ENCODE results near the gene GABRB1. TPM values are rescaled to one million over a fixed set of nuclear protein-coding genes. Genes with fewer than 3 reads are reported as not detected.

The GABRB1 gene
- total and polyA plus RNA-seq, 2 experiments from 2014 or later = 2.8 to 5.5 TPM

GRCh38 chr4:47122592-47123291 lies 91.4 kb downstream of the GABRB1 start:
- Histone ChIP-seq H3K4me2 (no peak overlapping the region), H3K36me3 (replicated peaks; ENCODE audit: insufficient read depth, low read depth) (no peaks in the 10 kb centered on the region), H3K27me3 (no peaks in the 10 kb centered on the region), H3K79me2 (no peaks in the 10 kb centered on the region), H4K20me1 (ENCODE audit: insufficient read depth, poor library complexity, severe bottlenecking) (no peaks in the 10 kb centered on the region), H3K4me3 (no peak overlapping the region), H3K9me3 (ENCODE audit: low read depth) (no peaks in the 10 kb centered on the region), H3K4me1 (ENCODE audit: insufficient read depth) (no peaks in the 10 kb centered on the region), H3K27ac (no peak overlapping the region), H3K9me2 (replicated peaks; ENCODE audit: insufficient read depth) (no peaks in the 10 kb centered on the region), H2AFZ (no peak overlapping the region)
- DNase-seq (ENCODE audit: low spot score) = peak; percentile 80
- TF ChIP-seq EZH2phosphoT487 (IDR thresholded peaks at IDR 0.05; ENCODE audit: low read depth, severe bottlenecking, unreplicated experiment) = no peak
- peak; percentile 80 for TF ChIP-seq CTCF (IDR thresholded peaks at IDR 0.05; ENCODE audit: poor library complexity)
- WGBS (ENCODE audit: low lambda C conversion rate, missing lambda C conversion rate) = 3% methylated on average over 4 of the region's 4 CpGs

- H3K79me2 ChIP-seq = no peaks in the 10 kb centered on the region
- no peaks in the 10 kb centered on the region for H3K27me3 ChIP-seq
- no peak for DNase-seq (ENCODE audit: low spot score)
- TF ChIP-seq EZH2 (IDR thresholded peaks at IDR 0.05; ENCODE audit: borderline replicate concordance) = no peak
- TF ChIP-seq EZH2phosphoT487 (IDR thresholded peaks at IDR 0.05; ENCODE audit: low read depth, severe bottlenecking, unreplicated experiment) = no peak
- no peak for TF ChIP-seq CTCF (IDR thresholded peaks at IDR 0.05; ENCODE audit: poor library complexity)
- H3K4me2 ChIP-seq = no peak overlapping the region
- H3K36me3 ChIP-seq (replicated peaks; ENCODE audit: insufficient read depth, low read depth) = no peaks in the 10 kb centered on the region
- no peaks in the 10 kb centered on the region for H4K20me1 ChIP-seq (ENCODE audit: insufficient read depth, poor library complexity, severe bottlenecking)
- H3K4me3 ChIP-seq = no peak overlapping the region
- H3K27ac ChIP-seq = no peak overlapping the region
- no peaks in the 10 kb centered on the region for H3K4me1 ChIP-seq (ENCODE audit: insufficient read depth)
- 88% methylated on average over 1 of the region's 1 CpG for WGBS (ENCODE audit: low lambda C conversion rate, missing lambda C conversion rate)
- H2AFZ ChIP-seq = no peak overlapping the region
- H3K9me2 ChIP-seq (replicated peaks; ENCODE audit: insufficient read depth) = no peaks in the 10 kb centered on the region
- H3K9me3 ChIP-seq (ENCODE audit: low read depth) = no peaks in the 10 kb centered on the region
Measured at GRCh38 chr4:47128991-47129390, 97.6 kb downstream of the GABRB1 start.

GRCh38 chr4:47135210-47135609 lies 103.8 kb downstream of the GABRB1 start:
- Histone ChIP-seq H3K4me1 (ENCODE audit: insufficient read depth) (no peaks in the 10 kb centered on the region), H3K79me2 (no peaks in the 10 kb centered on the region), H3K36me3 (replicated peaks; ENCODE audit: insufficient read depth, low read depth) (no peaks in the 10 kb centered on the region), H3K9me3 (ENCODE audit: low read depth) (no peaks in the 10 kb centered on the region), H3K4me3 (no peak overlapping the region), H3K27me3 (no peaks in the 10 kb centered on the region), H3K9me2 (replicated peaks; ENCODE audit: insufficient read depth) (no peaks in the 10 kb centered on the region), H3K27ac (no peak overlapping the region), H2AFZ (no peak overlapping the region), H3K4me2 (no peak overlapping the region), H4K20me1 (ENCODE audit: insufficient read depth, poor library complexity, severe bottlenecking) (no peaks in the 10 kb centered on the region)
- TF ChIP-seq EZH2 (IDR thresholded peaks at IDR 0.05; ENCODE audit: borderline replicate concordance) = no peak
- WGBS (ENCODE audit: low lambda C conversion rate, missing lambda C conversion rate) = 88% methylated on average over 4 of the region's 4 CpGs
- DNase-seq (ENCODE audit: low spot score) = no peak

GRCh38 chr4:47143261-47143660 lies 111.9 kb downstream of the GABRB1 start:
- no peaks in the 10 kb centered on the region for H3K4me1 ChIP-seq (ENCODE audit: insufficient read depth)
- no peaks in the 10 kb centered on the region for H3K36me3 ChIP-seq (replicated peaks; ENCODE audit: insufficient read depth, low read depth)
- TF ChIP-seq EZH2 (IDR thresholded peaks at IDR 0.05; ENCODE audit: borderline replicate concordance) (no peak), EZH2phosphoT487 (IDR thresholded peaks at IDR 0.05; ENCODE audit: low read depth, severe bottlenecking, unreplicated experiment) (no peak), CTCF (IDR thresholded peaks at IDR 0.05; ENCODE audit: poor library complexity) (no peak)
- no peaks in the 10 kb centered on the region for H3K9me3 ChIP-seq (ENCODE audit: low read depth)
- H3K27me3 ChIP-seq = no peaks in the 10 kb centered on the region
- no peak overlapping the region for H3K27ac ChIP-seq
- no peak for DNase-seq (ENCODE audit: low spot score)
- no peaks in the 10 kb centered on the region for H3K9me2 ChIP-seq (replicated peaks; ENCODE audit: insufficient read depth)
- no peak overlapping the region for H3K4me2 ChIP-seq
- no peaks in the 10 kb centered on the region for H3K79me2 ChIP-seq
- no peaks in the 10 kb centered on the region for H4K20me1 ChIP-seq (ENCODE audit: insufficient read depth, poor library complexity, severe bottlenecking)
- no peak overlapping the region for H2AFZ ChIP-seq
- 83% methylated on average over 3 of the region's 3 CpGs for WGBS (ENCODE audit: low lambda C conversion rate, missing lambda C conversion rate)
- H3K4me3 ChIP-seq = no peak overlapping the region
